B cell (primary cell): ENCODE results near the gene IL13RA1.

Experiments used
- EZH2 ChIP-seq: IDR thresholded peaks from 2 replicates; pipeline ENCODE4 v1.6.1; 2012; ENCODE audit warnings: borderline replicate concordance, low read depth, mild to moderate bottlenecking, moderate library complexity, low read length; ENCODE audit not compliant: insufficient read depth, poor library complexity, severe bottlenecking
- TF ChIP-seq, protein P1 (sequence below): fragments of 200-600 bp; IDR thresholded peaks from one replicate; pipeline ENCODE4 v1.8.0; 2022; ENCODE audit warnings: antibody characterized with exemption, mild to moderate bottlenecking

- TF ChIP-seq, protein P1, sequence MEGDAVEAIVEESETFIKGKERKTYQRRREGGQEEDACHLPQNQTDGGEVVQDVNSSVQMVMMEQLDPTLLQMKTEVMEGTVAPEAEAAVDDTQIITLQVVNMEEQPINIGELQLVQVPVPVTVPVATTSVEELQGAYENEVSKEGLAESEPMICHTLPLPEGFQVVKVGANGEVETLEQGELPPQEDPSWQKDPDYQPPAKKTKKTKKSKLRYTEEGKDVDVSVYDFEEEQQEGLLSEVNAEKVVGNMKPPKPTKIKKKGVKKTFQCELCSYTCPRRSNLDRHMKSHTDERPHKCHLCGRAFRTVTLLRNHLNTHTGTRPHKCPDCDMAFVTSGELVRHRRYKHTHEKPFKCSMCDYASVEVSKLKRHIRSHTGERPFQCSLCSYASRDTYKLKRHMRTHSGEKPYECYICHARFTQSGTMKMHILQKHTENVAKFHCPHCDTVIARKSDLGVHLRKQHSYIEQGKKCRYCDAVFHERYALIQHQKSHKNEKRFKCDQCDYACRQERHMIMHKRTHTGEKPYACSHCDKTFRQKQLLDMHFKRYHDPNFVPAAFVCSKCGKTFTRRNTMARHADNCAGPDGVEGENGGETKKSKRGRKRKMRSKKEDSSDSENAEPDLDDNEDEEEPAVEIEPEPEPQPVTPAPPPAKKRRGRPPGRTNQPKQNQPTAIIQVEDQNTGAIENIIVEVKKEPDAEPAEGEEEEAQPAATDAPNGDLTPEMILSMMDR: no peak
- no peak for TF ChIP-seq EZH2
Measured at GRCh38 chrX:118779581-118779980, 52.2 kb downstream of the IL13RA1 start.
